Mucosa of descending colon (tissue), 3 donors: ENCODE measurements around the gene TUBB6. TPM values are rescaled to one million over a fixed set of nuclear protein-coding genes. Genes with fewer than 3 reads are reported as not detected.

ENCODE experiments used
- ATAC-seq: fragments of 200-7000 bp; cut with Tn5 transposase; one replicate; pipeline ENCODE4 v1.9.1; 2020; ENCODE audit warnings: mild to moderate bottlenecking, moderate library complexity
- DNase-seq, 3 donors: peaks; one replicate each; pipeline ENCODE4 v3.0.0-alpha.2; 2020
- H3K36me3 ChIP-seq: fragments of 200-600 bp; one replicate; pipeline ENCODE4 v1.8.0; 2021; ENCODE audit warnings: low read depth, mild to moderate bottlenecking
- H3K4me1 ChIP-seq: fragments of 200-600 bp; one replicate; pipeline ENCODE4 v1.8.0; 2021; ENCODE audit warnings: low read depth, mild to moderate bottlenecking
- H3K4me3 ChIP-seq: fragments of 200-600 bp; one replicate; pipeline ENCODE4 v1.8.0; 2021; ENCODE audit warnings: mild to moderate bottlenecking
- H3K9me3 ChIP-seq: fragments of 200-600 bp; one replicate; pipeline ENCODE4 v1.8.0; 2021; ENCODE audit warnings: mild to moderate bottlenecking
- CTCF ChIP-seq: fragments of 200-600 bp; IDR thresholded peaks from one replicate; pipeline ENCODE4 v1.8.0; 2022; ENCODE audit warnings: antibody characterized with exemption, mild to moderate bottlenecking
- intact Hi-C, 2 donors: fragments of 100-400 bp; cut with DNase I in 1 of 2; cut with micrococcal nuclease in 1 of 2; formaldehyde crosslinking; loops; one replicate each; pipeline versions ENCODE4 v1.11.0 to v1.11.1; 2022; cut with DNase I, micrococcal nuclease
- total RNA-seq, 3 donors: library from RNA; stranded (reverse); fragmentation: NEBNext Ultra II Directional in 2 of 3; extraction: Animal tissue kit (Norgen Biotek cat#: 25700) in 2 of 3; gene quantifications; one replicate each; pipeline versions ENCODE4 v1.2.1 to v1.2.4, GENCODE V29; 2021 to 2023
- donor health status: DM: no; HTN: no; CAD: no; lungs with moderate emphysema.
- donor health status: DM: no; HTN: no; CAD: no.
- donor health status: DM: no; HTN: yes; CAD: no.

The TUBB6 gene
- total RNA-seq, 3 donors from 2014 or later, result 9.2 to 116 (median 32.9) TPM

GRCh38 chr18:12346240-12346565, 38.2 kb downstream of the TUBB6 start:
- intact Hi-C loops, result no loop called here
- H3K36me3 ChIP-seq, result peaks cover 5% of the 10 kb centered on the region
- no peaks in the 10 kb centered on the region for H3K4me1 ChIP-seq

GRCh38 chr18:12347895-12348294, 39.9 kb downstream of the TUBB6 start:
- DNase-seq (no peak), ATAC-seq (no peak)
- intact Hi-C loops, result no loop called here
- TF ChIP-seq CTCF, result no peak
- Histone ChIP-seq H3K36me3 (peaks cover 5% of the 10 kb centered on the region), H3K4me3 (no peak overlapping the region), H3K4me1 (no peaks in the 10 kb centered on the region), H3K9me3 (no peaks in the 10 kb centered on the region)

More at GRCh38 chr18:12346240-12346565, 38.2 kb downstream of the TUBB6 start:
- no peak for TF ChIP-seq CTCF
- Histone ChIP-seq H3K4me3 (no peak overlapping the region), H3K9me3 (no peaks in the 10 kb centered on the region)
- ATAC-seq (no peak), DNase-seq (no peak)

- Histone ChIP-seq H3K9me3 (no peaks in the 10 kb centered on the region), H3K4me1 (no peaks in the 10 kb centered on the region), H3K4me3 (no peak overlapping the region), H3K36me3 (peaks cover 7% of the 10 kb centered on the region)
- intact Hi-C loops, result no loop called here
- no peak for TF ChIP-seq CTCF
- ATAC-seq (no peak), DNase-seq (no peak)
Observed at GRCh38 chr18:12352188-12352587, 44.1 kb downstream of the TUBB6 start.

- peaks cover 9% of the 10 kb centered on the region for H3K36me3 ChIP-seq
- H3K4me1 ChIP-seq, result no peaks in the 10 kb centered on the region
- H3K9me3 ChIP-seq, result no peaks in the 10 kb centered on the region
- TF ChIP-seq CTCF, result no peak
- no peak overlapping the region for H3K4me3 ChIP-seq
- intact Hi-C loops, result no loop called here
- ATAC-seq, result no peak
- no peak for DNase-seq
Observed at GRCh38 chr18:12359515-12359927, 51.5 kb downstream of the TUBB6 start.

- Histone ChIP-seq H3K36me3 (peaks cover 5% of the 10 kb centered on the region), H3K9me3 (no peaks in the 10 kb centered on the region), H3K4me3 (no peak overlapping the region), H3K4me1 (no peaks in the 10 kb centered on the region)
- DNase-seq (no peak), ATAC-seq (no peak)
- no peak for TF ChIP-seq CTCF
- intact Hi-C loops, result no loop called here
Observed at GRCh38 chr18:12361770-12362378, 53.8 kb downstream of the TUBB6 start.
